ENCODE data around the gene CARS1.

CARS1 gene

GRCh38 chr11:2990617-2991451 lies 66.4 kb downstream of the CARS1 start:
- DNase-seq, result no peak

- DNase-seq, result no peak
Observed at GRCh38 chr11:2989551-2989950, 67.7 kb downstream of the CARS1 start.

GRCh38 chr11:2989006-2989405 lies 68.2 kb downstream of the CARS1 start:
- no peak for DNase-seq

GRCh38 chr11:2987881-2988861 lies 69.1 kb downstream of the CARS1 start:
- no peak for DNase-seq

- DNase-seq, result no peak
Observed at GRCh38 chr11:2983908-2984307, 73.3 kb downstream of the CARS1 start.

GRCh38 chr11:2982214-2982613 lies 75.0 kb downstream of the CARS1 start:
- no peak for DNase-seq

- no peak for DNase-seq
Observed at GRCh38 chr11:2981130-2981529, 76.1 kb downstream of the CARS1 start.

GRCh38 chr11:2980168-2980840 lies 76.9 kb downstream of the CARS1 start:
- DNase-seq, result no peak

- no peak for DNase-seq
Observed at GRCh38 chr11:2977113-2977512, 80.1 kb downstream of the CARS1 start.

- no peak for DNase-seq
Observed at GRCh38 chr11:2976294-2977063, 80.7 kb downstream of the CARS1 start.

- no peak for DNase-seq
Observed at GRCh38 chr11:2975594-2975993, 81.6 kb downstream of the CARS1 start.

- DNase-seq, result no peak
Observed at GRCh38 chr11:2974272-2974671, 83.0 kb downstream of the CARS1 start.

- DNase-seq, result no peak
Observed at GRCh38 chr11:2968341-2968900, 88.8 kb downstream of the CARS1 start.

GRCh38 chr11:2964782-2965181 lies 92.4 kb downstream of the CARS1 start:
- no peak for DNase-seq

- DNase-seq, result no peak
Observed at GRCh38 chr11:2963761-2964160, 93.5 kb downstream of the CARS1 start.

GRCh38 chr11:2963112-2963754 lies 94.0 kb downstream of the CARS1 start:
- no peak for DNase-seq

GRCh38 chr11:2961080-2961479 lies 96.1 kb downstream of the CARS1 start:
- DNase-seq, result no peak

- DNase-seq, result no peak
Observed at GRCh38 chr11:2960139-2960538, 97.1 kb downstream of the CARS1 start.

GRCh38 chr11:2958251-2958650 lies 99.0 kb downstream of the CARS1 start:
- no peak for DNase-seq

- DNase-seq, result no peak
Observed at GRCh38 chr11:2955906-2956476, 101.2 kb downstream of the CARS1 start.

- DNase-seq, result no peak
Observed at GRCh38 chr11:2954263-2954662, 103.0 kb downstream of the CARS1 start.

Data from T-helper 9 cell (primary cell).